Measurements from ENCODE around the gene SCYGR6. TPM values are rescaled to one million over a fixed set of nuclear protein-coding genes. Genes with fewer than 3 reads are reported as not detected.

The SCYGR6 gene

Small RNA genes lying within 50 kb of the gene (small RNA-seq; reads per million reads assigned to genes)
- gene RNA5SP121 (ENCODE audit: insufficient read depth), result not detected

Data from neuronal stem cell (in vitro differentiated cells).